Astrocyte of the cerebellum (primary cell): ENCODE results near the gene SLC5A11.
"Not testable (repeated sequence)": the region's sequence is repeated elsewhere in the genome, so short reads cannot be mapped to it uniquely, and the experiment has no call there.

Experiments used
- DNase-seq: peaks from one replicate; pipeline ENCODE4 v3.0.0-alpha.2; 2011; ENCODE audit warnings: low read depth
- H3K4me3 ChIP-seq: 2 replicates; pipeline ENCODE4 v1.5.1; 2011; ENCODE audit warnings: mild to moderate bottlenecking, low read depth, low read length, moderate library complexity
- in situ Hi-C: cut with HindIII; loops from 2 replicates; pipeline ENCODE4 v1.10.0; 2017; ENCODE audit warnings: low sequenced_read_pairs
- TF ChIP-seq, protein P1 (sequence below): IDR thresholded peaks from 2 replicates; pipeline ENCODE4 v1.5.1; 2012; ENCODE audit warnings: low read length, low read depth, moderate library complexity, mild to moderate bottlenecking; ENCODE audit errors: missing control alignments

Gene SLC5A11

DNA sequence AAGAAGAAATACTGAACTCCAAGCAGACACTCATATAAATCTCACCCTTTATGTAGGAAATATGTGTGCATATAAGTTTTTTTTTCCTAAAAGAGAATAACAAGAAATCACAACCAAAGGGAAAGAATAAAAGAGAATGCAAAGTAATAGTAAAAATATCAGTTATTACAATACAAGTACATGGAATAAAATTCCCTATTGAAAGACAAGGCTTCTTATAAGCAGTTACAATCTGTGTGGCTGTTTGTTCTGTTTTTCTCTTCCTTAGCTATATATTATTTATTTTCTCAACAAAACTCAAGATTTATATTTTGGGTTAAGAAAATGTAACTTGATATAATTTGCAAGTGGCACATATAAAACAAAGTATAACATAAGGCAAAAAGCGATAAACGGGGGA is 41.7 kb downstream of the SLC5A11 start:
- TF ChIP-seq, protein P1, sequence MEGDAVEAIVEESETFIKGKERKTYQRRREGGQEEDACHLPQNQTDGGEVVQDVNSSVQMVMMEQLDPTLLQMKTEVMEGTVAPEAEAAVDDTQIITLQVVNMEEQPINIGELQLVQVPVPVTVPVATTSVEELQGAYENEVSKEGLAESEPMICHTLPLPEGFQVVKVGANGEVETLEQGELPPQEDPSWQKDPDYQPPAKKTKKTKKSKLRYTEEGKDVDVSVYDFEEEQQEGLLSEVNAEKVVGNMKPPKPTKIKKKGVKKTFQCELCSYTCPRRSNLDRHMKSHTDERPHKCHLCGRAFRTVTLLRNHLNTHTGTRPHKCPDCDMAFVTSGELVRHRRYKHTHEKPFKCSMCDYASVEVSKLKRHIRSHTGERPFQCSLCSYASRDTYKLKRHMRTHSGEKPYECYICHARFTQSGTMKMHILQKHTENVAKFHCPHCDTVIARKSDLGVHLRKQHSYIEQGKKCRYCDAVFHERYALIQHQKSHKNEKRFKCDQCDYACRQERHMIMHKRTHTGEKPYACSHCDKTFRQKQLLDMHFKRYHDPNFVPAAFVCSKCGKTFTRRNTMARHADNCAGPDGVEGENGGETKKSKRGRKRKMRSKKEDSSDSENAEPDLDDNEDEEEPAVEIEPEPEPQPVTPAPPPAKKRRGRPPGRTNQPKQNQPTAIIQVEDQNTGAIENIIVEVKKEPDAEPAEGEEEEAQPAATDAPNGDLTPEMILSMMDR = no peak
- in situ Hi-C loops = no loop called here

DNA sequence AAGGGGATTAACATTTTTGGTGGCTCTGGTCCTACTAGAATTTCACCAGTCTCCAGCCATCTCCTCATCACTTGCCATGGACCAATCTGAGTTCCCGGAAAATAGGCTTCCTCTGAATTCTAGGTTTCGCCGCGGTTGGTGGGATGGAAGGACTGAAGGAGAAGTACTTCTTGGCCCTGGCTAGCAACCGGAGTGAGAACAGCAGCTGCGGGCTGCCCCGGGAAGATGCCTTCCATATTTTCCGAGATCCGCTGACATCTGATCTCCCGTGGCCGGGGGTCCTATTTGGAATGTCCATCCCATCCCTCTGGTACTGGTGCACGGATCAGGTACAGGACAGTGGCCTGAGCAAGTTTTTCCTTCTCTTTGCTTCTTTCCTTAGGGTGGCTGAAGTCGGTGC is 45.0 kb downstream of the SLC5A11 start:
- in situ Hi-C loops = no loop called here
- DNase-seq = no peak
- H3K4me3 ChIP-seq = no peak overlapping the region
- TF ChIP-seq, protein P1 = no peak

More for the DNA sequence above, 41.7 kb downstream of the SLC5A11 start:
- no peak for DNase-seq
- no peak overlapping the region for H3K4me3 ChIP-seq

DNA sequence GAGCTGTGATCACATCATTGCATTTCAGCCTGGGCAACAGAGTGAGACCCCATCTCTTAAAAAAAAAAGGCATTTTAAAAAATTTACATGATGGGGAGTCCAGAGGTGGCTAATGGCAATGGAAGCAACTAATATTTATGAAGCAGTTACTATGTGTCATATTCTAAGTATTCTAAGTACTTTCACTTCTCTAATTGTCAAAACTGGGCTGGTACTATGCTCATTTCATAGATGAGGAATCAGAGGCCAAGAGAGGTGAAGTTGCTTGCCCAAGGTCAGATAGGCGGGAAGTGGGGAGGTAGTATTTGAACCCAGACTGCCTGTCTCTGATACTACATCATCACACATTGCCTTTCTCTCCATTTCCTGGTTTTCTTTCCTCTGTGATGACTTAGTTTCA is 50.7 kb downstream of the SLC5A11 start:
- in situ Hi-C loops = no loop called here
- no peak overlapping the region for H3K4me3 ChIP-seq
- DNase-seq = no peak
- TF ChIP-seq, protein P1 = no peak

DNA sequence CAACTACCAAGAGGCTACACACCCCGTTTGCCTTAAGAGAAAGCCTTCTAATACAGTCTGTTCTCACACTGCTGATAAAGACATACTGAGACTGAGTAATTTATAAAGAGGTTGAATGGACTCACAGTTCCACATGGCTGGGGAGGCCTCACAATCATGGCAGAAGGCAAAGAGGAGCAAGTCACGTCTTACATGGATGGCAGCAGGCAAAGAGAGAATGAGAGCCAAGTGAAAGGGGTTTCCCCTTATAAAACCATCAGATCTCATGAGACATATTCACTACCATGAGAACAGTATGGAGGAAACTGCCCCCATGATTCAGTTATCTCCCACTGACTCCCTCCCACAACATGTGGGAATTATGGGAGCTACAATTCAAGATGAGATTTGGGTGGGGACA is 51.8 kb downstream of the SLC5A11 start:
- in situ Hi-C loops, H3K4me3 ChIP-seq, DNase-seq: not testable (repeated sequence)

DNA sequence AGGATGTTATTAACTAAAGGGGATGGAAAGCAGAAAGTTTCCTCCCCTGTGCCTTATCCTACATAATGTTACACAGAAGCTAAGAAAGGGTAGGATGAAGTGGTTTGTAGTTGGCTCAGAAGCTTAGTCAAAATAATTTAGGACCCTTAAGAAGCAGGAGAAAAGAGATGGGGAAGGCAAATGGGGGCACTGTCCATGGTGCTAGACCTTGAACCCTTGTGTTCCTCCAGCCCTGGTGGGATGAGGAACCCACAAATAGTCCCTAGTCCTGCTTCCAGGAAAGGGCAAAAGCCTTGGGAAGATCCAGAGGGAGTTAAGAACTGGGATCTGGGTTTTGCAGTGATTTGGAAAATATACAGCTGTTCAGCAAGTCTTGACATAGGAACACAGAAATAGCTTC is 54.5 kb downstream of the SLC5A11 start:
- in situ Hi-C loops = no loop called here
- DNase-seq = no peak
- TF ChIP-seq, protein P1 = no peak
- no peak overlapping the region for H3K4me3 ChIP-seq

DNA sequence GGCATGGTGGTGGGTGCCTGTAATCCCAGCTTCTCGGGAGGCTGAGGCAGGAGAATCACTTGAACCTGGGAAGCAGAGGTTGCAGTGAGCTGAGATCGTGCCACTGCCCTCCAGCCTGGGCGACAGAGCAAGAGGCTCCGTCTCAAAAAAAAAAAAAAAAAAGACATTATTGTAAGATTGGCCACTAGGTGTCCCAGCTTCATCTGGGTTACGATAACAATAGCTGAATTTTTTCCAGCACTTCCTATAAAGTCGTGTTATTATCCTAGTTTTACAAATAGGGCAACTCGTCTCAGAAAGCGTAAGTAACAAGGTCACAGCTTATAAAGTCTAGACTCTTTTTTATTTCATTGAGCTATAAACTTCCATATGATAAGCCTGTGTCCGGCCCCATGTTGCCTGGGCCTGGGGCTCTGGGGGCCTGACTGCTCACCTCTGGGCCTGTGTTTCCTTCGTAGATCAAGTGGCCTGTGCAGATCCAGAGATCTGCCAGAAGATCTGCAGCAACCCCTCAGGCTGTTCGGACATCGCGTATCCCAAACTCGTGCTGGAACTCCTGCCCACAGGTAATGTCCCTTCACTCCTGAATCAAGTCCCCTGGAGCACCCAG is 60.5 kb downstream of the SLC5A11 start:
- TF ChIP-seq, protein P1 = peak; percentile 30
- in situ Hi-C loops = no loop called here
- peak; percentile 5 for DNase-seq
- no peak overlapping the region for H3K4me3 ChIP-seq

DNA sequence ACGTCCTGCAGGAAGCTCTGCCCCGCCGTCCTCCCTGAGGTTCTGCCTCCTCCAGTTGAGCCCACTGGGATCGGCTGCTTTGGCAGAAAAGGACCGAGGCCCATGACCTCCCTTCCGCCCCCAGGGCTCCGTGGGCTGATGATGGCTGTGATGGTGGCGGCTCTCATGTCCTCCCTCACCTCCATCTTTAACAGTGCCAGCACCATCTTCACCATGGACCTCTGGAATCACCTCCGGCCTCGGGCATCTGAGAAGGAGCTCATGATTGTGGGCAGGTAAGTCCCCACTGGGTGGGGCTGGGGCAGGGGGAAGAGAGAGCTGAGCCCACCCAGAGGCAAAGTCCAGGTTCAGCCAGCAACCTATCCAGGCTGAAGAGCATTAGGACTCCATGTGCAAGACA is 61.1 kb downstream of the SLC5A11 start:
- TF ChIP-seq, protein P1 = no peak
- in situ Hi-C loops = no loop called here
- no peak overlapping the region for H3K4me3 ChIP-seq
- DNase-seq = no peak
